HG02763 (cell line): ENCODE measurements around the gene LOXL4.

Experiments
- ATAC-seq: cut with Tn5 transposase; IDR thresholded peaks from one replicate; pipeline ENCODE4 v1.9.1; 2021; ENCODE audit warnings: mild to moderate bottlenecking, moderate library complexity; ENCODE audit not compliant: unreplicated experiment

LOXL4 gene

DNA sequence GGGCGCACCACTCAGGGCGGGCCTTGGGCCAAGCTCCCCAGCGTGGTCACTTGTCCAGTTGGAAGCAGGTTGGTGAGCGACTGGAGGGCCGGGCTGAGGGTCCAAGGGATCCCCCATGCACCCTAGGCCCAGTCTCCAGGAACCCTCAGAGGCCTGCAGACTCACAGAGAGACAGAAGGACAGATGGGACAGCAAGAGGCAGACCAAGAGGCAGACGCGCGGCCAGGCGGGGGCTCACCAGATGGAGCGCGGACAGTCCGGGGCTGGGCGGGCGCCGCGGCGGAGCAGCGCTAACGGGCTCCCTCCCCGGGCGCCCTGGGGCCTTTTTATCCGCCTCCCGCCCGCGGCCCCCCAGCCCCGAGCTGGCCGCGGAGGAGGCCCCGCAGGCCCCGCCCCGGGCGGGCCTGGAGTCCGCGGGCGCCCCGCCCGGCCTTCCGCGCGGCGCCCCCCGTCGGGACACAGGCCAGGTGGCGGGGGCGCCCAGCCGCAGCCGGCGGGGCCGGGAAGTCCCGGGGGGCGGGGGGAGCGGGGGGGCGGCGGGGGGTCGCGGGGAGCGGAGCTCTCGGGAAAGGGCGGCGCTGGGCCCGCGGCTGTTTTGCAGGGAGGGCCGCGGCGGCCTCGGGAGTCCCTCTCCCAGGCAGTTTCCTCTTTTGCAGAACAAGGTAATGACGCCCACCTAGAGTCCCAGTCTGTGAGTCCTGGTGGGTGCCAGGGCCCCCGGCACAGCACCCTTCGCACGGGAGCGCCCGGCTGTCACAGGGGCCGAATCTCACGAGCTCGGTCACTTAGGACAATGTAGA lies at the start of gene LOXL4:
LOXL4 (minus strand) TSS at position 301 of the 800 bp plus-strand sequence. CDS start 5,175 bp downstream, outside the sequence.
- no peak for ATAC-seq

DNA sequence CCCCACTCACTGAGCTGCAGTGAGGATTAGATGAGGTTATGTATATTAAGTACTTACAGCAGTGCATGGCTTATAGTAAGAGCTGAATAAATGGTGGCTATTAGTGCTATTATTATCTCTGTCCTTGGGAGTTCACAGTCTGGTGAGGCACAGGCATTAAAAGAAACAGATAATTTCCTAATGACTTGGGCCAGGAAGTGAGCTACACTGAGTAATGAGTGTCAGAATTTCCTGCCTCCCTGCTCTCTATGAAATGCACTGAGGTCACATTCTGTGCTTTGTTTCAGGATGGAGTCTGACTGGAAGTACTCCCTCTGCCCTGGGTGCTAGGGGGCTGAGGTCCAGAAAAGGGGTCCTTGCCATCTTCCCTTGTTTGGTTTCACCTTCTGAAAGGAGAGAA lies 48.7 kb upstream of the LOXL4 start:
- ATAC-seq, result no peak

DNA sequence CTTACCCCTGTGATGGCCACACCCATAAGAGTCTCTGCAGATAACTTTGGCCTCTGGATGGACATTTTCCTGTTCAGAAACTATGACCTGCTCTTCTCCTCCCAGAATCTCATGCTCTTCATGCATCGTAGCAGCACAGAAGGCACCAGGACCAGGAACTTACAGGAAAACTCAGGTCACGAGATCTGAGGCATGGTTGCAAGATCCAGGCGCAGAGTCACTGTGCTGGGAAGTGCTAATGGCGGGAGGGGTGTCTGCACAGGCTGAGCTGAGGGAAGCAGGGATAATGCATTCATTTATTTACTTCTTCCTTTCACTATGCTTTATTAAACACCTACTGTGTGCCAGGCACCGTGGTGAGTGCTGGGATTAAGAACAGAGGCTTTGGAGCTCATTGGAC lies 48.2 kb upstream of the LOXL4 start:
- ATAC-seq, result no peak

DNA sequence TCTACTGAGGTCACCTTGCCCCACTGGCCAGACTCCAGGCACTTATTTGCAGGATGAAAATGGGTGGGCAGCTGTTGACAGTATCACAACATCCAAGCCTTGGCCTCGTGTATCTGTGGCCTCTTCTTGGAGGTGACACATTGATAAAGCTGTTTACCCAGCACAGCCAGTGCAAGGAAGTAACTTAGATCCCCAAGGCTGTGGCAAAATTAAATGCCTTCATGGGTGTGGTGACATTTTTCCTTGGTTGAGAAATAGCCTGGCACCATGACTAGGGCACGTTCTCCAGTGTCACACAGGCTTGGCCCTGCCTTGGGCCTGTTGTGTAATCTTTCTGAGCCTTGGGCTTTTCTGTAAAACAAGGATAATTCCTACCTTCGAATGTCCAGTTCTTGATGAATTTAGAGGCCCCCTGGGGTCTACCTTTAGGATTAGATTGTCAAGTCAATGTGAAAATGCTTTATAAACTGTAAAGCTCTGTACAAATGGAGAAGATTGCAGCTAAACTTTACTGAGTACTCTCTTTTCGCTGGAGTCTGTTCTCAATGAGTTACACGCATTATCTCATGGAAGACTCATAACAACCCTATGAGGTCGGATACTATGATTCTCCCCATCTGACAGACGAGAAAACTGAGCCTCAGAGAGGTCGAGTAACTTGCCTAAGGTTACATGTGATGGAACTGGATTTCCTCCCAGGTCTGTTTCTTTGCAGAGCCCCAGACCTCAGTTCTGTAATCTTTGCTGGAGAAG lies 46.7 kb upstream of the LOXL4 start:
- ATAC-seq, result no peak

DNA sequence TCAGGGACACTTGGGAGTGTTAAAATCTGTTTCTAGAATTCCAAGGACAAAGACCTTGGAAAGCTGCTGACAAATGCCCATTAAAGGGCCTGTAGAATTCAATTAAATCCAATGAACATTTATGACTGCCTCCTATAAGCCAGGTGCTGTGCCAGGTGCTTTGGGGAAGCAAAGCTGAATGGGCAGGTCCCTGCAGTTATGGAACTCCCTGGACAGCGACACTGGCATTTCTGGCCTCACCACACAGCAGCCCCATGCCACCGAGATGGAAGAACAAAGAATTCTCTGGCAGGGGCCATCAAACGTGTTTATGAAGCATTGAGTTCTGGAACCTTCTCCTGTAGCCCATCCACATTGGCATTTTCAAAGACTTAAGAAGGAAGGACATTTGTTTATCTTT lies 45.6 kb upstream of the LOXL4 start:
- ATAC-seq, result no peak

DNA sequence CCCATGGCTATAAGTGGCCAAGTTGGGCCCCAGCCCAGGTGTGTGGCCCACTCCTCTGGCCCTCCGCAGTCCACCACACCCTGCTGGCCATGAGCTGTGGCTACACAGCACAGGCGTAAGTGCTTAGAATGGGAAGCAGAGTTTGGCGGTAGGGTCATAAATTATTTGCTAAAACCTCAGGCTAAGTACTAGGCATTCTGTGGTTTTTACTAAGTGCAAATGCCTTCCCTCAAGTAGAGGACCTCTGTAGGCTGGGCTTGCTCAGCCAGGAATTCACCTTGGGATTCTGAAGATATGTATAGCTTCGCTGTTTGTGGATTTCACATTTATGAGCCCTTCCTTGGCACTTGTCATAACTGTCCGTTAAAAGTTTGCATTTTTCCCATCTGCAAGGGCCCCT lies 44.8 kb upstream of the LOXL4 start:
- no peak for ATAC-seq

DNA sequence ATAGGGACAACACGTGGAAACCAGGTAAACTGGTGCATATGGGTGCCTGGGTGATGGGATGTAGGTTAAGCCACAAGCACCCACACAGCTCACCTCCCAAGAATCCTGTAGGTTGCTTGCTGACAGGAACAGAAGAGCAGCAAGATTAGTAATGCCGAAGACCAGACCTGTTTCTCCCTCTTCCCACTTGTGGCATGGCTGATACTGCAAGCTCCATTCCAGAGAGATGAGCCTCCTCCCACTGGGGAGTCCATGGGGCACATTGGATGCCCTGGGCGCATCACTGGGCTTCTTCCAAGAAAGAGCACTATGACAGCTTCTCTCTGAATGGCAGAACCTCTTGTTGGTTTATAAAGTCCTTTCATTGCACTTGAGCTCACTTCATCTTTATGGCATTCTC lies 44.4 kb upstream of the LOXL4 start:
- ATAC-seq, result no peak

DNA sequence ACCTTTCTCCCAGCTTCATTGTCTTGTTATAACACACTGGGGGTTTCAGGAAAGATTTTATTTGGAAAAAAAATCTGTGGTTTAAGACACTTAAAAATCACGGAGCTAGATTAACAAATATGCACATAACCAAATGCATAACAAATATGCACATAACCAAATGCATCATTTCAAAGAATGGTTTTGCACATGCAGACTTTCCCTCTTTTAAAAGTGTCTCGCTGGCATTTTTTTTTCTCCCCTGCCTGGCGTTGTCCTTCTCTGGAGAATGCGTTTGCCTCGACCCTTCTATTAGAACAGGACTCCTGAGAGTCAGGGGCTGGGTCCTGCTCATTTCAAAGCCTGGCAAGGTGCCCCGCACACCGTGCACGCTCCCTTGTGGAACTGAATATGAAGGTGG lies 42.7 kb upstream of the LOXL4 start:
- ATAC-seq, result no peak

DNA sequence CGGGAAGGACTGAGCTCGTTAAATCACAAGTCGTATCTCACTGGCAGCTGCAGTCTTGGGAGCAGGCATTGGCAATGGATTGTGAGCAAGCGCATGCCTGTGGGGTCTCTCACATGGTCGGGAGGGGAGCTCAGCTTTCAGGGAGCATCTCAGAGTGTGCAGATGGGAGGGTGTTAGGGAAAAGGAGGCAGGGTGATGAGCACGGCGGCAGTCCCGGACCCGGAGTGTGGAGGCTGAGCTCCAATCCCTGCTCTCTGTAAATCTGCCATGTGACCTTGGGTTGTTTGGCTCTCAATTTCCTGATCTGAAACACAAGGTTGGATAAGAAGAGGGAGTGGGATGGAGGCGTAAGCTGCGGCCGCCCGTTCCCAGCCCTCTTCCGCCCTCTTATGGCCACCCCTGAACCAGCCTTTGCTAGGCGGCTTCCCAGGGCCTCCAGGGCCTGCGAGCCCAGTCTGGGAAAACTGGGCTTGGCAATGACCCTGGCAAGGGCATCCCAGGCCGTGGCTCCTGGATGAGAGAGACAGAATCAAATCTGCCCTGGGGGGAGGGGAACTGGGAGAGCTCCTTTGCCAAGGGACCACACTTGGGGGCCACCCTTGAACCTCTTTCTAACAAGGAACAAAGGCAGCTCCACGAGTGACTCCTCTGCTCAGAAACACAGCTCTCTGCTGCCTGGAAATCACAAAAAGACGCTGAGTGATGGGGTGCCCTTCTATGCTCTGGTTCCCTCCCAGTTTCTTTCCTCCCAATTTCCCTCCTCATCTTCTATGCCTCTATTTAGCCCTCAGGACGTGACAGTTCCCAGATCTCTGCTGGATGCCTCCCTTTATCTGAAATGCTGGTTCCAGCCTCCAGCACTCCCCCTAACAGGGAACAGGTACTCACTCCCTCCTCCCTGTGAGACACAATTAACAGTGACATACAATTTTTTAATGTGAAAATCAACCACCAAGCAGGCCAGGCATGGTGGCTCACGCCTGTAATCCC lies 41.7 kb upstream of the LOXL4 start:
- no peak for ATAC-seq

DNA sequence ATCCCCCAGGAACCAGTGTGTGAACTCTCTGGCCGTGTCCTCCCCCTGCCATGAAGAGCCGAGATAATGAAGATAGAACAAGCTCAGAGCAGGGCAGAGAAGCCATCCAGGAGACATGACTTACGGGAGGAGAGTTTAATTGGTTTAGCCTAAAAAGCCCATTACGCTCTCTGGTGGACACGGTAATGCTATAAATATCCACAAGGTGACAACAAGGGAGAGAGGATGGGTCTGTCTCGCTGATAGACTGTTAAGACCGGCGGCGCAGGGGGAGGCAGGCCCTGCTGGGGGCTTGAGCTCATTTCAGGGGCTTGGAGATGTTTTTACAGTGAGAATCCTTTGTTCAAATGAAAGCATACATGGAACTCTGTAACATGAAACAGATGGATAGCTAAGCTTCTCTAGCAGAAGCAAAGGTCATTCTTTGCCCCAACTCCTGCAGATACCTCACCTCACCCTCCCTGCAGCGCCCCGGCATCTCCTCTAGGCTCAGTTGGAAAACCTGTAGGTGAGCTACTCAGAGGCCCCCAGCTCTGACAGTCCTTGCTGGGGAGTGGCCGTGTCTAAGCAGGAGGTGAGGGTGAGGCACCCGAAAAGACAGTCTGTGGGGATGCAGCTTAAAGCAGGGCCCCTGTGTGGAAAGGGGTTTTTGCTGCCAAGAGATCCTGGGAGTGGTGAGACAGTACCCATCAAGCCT lies 40.8 kb upstream of the LOXL4 start:
- ATAC-seq, result no peak

DNA sequence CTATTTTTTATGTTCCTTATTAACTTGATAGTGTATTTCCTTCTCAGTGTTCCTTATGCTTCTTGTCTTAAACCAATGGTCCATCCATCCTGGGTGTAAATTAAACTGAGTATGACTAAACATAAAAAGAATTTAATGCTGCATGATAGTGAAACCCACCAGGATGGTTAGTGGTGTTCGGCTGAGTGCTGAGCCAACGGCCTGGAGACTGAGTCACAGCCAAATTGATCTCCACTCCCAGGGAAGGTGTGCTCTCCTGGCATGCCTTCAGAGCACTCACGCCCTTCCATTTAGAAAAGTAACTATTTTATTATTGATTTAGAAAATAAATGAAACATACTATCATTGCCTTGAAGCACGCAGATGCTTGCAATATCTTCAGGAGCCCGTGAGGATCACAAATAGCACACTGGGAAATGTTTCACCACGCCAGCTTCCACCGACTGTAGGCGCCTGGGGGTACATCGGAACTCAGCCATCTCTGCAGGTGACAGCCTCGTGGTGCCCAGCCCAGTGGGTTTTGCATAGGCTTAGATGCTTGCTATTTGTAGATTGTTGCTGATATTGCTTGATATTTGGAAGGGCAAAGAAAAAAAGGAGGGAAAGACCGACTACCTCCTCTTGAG lies 40.0 kb upstream of the LOXL4 start:
- no peak for ATAC-seq

DNA sequence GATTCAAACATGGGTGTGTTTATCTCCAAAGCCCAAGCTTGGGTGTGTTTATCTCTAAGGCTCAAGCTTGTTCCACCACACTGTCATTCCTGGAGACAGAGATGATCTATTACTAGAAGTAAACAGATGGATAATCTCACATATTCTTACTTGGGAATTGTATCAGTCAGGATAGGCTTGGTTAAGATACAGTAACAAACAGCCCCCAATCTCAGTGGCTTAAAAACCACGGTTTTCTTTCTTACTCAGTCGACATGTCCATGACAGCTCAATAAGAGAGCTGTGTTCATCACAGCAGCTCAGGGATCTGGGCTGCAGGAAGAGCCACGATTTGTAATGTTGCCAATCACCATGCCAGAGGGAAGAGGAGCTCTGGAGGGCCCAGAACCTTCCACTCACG lies 38.5 kb upstream of the LOXL4 start:
- no peak for ATAC-seq

DNA sequence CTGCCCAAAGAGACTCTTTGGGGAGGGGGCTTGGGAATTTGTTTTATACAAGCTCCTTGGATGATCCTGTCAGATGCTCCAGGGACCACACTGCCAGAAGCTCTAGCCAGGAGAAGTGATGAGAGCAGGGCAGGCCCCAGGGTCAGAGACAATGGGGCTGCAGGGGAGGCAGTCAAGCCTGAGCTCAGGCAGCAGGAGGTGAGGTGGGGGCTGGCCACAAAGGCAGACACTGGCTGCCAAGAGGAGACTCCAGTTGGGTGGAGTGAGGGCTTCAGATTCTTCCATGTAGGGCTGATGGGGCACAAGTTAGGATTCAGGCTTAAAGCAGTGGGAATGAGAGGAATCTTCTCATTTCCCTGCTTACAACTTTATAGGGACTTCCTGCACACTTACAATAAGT lies 35.6 kb upstream of the LOXL4 start:
- no peak for ATAC-seq

DNA sequence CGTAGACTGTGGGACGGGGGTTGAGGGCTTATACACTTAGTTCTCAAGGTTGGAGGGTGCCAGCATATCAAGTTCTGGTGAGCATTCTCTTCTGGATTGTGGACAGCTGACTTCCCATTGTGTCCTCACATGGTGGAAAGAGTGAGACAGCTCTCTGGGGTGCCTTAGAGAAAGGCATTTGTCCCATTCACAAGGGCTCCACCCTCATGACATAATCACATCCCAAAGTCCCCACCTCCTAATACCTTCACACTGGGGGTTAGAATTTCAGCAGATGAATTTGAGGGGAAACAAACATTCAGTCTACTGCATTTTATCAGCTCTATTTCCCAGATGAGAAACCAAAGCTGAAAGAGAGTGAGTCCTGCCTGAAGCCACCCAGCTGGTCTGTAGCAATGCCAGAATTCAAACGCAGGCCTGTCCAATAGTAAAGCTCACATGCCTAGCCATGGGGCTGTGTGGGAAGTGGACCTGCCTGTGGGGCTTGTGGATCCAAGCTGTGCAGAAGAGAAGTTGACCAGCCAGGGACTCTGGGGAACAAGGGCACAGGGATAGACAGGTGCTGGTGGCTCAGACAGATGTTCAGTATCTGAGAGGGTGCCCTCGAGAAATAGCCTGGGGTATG lies 34.9 kb upstream of the LOXL4 start:
- ATAC-seq, result no peak

DNA sequence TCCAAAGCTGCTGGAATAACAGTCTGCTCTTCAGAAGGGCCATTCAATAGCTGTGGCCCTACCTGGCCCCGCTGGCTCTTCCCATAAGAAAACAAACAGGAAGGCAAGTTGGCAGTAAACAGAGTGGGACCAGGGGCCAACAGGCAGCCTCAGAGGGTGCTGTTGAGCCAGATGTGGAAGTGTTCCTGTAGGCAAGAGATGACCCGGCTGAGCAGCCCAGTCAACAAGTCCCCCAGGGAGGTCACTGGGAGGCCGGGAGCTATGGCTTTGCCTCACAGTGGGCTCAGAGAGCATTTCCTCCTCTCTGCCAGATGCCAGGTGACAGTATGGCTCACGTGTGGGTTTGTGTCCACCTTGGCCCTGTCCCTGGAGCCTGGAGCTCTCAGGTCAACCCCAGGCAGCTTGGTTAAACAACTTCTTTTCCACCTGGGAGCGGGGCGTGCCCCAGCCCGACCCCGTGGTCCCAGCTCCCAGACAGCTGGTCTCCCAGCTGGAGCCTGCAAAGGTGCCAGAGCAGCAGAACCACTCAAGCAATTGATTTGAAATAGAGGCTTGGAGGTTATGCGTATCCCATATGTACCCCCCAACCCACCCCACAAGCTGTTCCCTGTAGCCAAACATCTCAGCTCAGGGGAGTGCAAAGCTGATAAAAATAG lies 33.8 kb upstream of the LOXL4 start:
- ATAC-seq, result no peak

DNA sequence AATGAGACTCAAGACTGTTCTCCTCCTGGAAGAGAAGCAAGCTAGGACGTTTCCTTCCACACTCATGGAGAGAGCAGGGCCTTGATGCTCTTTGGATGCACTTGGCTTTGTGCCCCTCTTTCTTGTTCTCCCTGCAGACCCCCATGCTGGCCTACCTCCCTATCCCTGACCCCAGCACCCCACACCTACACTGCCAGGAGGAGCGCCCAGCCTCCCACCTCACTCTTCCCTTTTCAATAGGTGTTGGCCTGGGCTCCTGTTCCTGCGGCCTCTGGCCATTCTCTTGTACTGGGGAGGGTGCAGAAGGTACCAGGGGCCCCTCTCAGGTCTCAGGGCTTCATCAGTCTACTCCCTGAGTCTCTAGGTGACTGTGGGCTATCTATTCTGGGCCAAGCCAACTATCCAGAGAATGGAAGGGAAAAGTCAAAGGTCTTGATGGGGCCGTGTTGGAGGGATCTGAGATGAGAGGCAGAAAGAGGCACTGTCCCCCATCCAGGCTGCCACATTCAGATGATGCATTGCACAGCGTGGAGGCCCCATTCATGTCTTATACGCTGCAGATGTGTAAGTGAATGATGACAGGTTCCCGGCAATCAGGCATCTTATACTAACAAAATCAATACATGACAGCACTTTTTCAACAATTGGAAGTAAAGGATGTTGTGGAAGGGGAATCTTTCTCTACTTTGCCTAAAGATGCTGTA lies 32.7 kb upstream of the LOXL4 start:
- no peak for ATAC-seq

DNA sequence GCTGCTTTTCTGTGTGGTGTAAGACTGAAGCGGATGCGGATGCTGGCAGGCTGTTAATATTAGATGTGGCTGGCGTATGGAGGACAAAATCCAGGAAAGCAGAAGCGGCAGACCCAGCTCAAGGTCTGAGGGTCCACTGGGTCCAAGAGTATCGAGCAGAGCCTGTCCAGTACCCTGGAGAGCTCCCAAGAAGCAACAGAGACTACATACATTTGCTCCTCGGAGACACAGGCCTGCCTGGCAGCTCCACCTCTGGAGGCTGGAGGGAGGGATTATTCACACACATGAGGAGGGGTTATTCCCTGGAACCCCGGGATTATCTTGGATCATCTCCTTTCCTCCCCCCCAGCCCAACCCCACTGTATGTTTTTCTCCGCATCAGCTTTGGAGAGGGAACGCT lies 31.3 kb upstream of the LOXL4 start:
- no peak for ATAC-seq

DNA sequence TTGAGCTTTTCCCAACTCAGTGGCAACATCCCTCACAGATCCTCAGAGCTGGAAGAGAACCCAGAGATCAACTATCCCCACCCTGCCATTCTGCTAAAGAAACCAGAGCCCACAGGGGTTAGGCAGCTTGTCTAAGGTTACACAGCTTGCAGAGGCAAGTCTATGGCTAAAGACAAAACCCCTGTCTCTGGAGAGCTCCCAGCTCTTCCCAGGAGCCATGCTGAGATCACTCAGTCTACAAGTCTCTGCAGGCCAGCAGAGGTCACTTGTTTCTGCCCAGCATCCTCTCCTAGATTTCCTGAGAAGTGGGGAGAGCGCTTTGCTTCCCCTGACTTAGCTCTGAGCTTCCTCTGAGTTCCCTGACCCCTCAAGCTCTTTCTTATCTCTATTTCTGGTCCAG lies 28.5 kb upstream of the LOXL4 start:
- no peak for ATAC-seq

DNA sequence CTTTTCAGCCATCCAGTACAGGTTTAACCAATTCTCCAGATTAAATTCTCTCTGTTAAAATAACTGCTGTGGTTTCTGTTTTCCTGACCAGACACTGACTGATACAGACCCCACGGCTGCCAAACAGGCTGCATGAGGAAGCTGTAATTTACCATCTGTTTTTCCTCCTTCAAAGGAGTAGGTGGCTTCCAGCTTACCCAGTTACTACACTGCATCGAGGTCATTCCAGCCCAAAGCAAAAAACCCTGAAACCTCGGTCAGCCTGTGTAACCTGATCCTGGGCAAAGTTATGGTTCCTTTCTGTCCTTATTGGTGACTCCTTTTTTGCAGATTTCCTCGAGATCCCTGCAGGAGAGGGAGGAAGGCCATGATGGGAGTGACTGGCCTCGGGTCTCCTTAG lies 27.9 kb upstream of the LOXL4 start:
- ATAC-seq, result no peak
